Measurements from ENCODE around the gene IFITM10.

IFITM10 gene

DNA sequence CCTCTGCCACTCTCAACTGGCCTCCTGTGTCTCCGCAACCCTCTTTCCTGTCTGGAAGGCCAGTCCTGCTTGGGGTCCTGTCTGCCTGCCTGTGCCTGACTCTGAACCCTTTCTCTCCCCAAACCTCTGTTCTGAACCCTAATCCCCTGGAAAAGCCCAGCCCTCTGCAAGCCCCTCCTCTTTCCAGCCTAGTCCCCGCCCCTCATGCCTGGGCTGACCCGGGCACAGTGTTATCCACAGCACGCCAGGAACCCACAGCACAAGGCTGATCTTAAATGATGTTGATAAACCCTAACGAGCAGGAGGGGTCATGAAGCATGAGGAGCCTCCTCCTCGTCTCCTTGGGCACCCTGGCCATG is at the start of gene IFITM10:
Gene IFITM10, minus strand, starts transcription at position 115 of the 359 bp plus-strand sequence. CDS start 153 bp downstream, outside the sequence.
- TF ChIP-seq, protein P1, sequence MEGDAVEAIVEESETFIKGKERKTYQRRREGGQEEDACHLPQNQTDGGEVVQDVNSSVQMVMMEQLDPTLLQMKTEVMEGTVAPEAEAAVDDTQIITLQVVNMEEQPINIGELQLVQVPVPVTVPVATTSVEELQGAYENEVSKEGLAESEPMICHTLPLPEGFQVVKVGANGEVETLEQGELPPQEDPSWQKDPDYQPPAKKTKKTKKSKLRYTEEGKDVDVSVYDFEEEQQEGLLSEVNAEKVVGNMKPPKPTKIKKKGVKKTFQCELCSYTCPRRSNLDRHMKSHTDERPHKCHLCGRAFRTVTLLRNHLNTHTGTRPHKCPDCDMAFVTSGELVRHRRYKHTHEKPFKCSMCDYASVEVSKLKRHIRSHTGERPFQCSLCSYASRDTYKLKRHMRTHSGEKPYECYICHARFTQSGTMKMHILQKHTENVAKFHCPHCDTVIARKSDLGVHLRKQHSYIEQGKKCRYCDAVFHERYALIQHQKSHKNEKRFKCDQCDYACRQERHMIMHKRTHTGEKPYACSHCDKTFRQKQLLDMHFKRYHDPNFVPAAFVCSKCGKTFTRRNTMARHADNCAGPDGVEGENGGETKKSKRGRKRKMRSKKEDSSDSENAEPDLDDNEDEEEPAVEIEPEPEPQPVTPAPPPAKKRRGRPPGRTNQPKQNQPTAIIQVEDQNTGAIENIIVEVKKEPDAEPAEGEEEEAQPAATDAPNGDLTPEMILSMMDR (IDR thresholded peaks at IDR 0.05): no peak

GRCh38 chr11:1797391-1798125 is 47.2 kb upstream of the IFITM10 start:
- TF ChIP-seq, protein P1 (IDR thresholded peaks at IDR 0.05): no peak

DNA sequence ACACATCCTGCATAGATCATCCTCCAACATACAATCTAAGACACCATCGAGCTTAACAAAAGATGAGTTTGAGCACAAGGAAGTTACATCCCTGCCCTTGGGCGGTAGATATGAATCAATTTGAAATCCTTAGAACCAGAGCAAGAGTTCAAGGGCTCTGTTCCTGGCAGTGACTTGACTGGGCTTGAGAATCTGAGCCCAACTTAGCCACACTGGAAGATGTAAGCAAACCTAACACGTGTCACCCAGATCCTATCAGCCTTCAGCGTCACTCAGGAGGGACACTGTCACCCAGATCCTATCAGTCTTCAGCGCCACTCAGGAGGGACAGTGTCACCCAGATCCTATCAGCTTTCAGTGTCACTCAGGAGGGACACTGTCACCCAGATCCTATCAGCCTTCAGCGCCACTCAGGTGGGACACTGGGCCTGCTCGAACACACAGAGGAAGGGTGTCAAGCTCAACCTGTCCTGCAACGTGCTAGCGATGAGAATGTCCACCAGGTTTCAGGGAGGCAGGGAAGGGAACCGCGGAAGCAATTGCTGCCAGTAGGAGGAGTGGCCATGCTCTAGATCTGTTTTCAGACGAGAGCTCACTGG is 46.1 kb upstream of the IFITM10 start:
- TF ChIP-seq, protein P1 (IDR thresholded peaks at IDR 0.05): no peak

- TF ChIP-seq, protein P1 (IDR thresholded peaks at IDR 0.05): no peak
Observed at GRCh38 chr11:1793081-1793480, 42.7 kb upstream of the IFITM10 start.

GRCh38 chr11:1792461-1792860 is 42.1 kb upstream of the IFITM10 start:
- TF ChIP-seq, protein P1 (IDR thresholded peaks at IDR 0.05): no peak

- TF ChIP-seq, protein P1 (IDR thresholded peaks at IDR 0.05): no peak
Observed at GRCh38 chr11:1791912-1792311, 41.5 kb upstream of the IFITM10 start.

DNA sequence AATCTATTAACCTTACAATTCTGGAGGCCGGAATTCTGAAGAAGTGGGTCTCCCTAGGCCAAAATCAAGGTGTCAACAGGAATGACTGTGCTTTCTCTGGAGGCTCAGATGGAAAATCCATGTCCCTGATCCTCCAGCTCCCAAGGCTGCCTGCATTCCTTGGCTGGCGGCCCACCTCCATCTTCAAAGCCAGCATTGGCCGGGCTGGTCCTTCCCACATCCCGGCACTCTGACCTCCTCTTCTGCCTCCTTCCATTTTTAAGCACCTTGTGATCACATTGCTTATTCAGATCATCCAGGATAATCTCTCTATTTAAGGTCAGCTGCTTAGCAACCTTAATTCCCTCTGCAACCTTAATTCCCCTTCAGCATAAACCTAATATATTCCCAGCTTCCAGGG is 36.1 kb upstream of the IFITM10 start:
- TF ChIP-seq, protein P1 (IDR thresholded peaks at IDR 0.05): no peak
